Progenitor cell of endocrine pancreas (in vitro differentiated cells): ENCODE results near the gene STX4. TPM values are rescaled to one million over a fixed set of nuclear protein-coding genes. Genes with fewer than 3 reads are reported as not detected.

ENCODE experiments used
- DNase-seq: peaks from one replicate; pipeline ENCODE4 v3.0.0; 2021; ENCODE audit warnings: low spot score; ENCODE audit not compliant: unreplicated experiment
- H3K27ac Mint-ChIP-seq: 2 replicates; pipeline ENCODE4 v1.8.0; 2021; ENCODE audit warnings: mild to moderate bottlenecking, moderate library complexity, mixed read lengths
- H3K27me3 Mint-ChIP-seq: 2 replicates; pipeline ENCODE4 v1.8.0; 2021; ENCODE audit warnings: mixed read lengths
- H3K36me3 Mint-ChIP-seq: 2 replicates; pipeline ENCODE4 v1.8.0; 2022; ENCODE audit warnings: mixed read lengths; ENCODE audit not compliant: insufficient read depth
- H3K4me1 Mint-ChIP-seq: 2 replicates; pipeline ENCODE4 v1.8.0; 2021; ENCODE audit warnings: low read depth, mixed read lengths
- H3K4me3 Mint-ChIP-seq: 2 replicates; pipeline ENCODE4 v1.8.0; 2021; ENCODE audit warnings: low read depth, mild to moderate bottlenecking, moderate library complexity, mixed read lengths
- H3K9me3 Mint-ChIP-seq: 2 replicates; pipeline ENCODE4 v1.8.0; 2021; ENCODE audit warnings: low read depth, mixed read lengths
- CTCF ChIP-seq: fragments of 200-600 bp; sonication (generic); IDR thresholded peaks from one replicate; pipeline ENCODE4 v1.5.0; 2021; ENCODE audit warnings: antibody characterized with exemption, mild to moderate bottlenecking; ENCODE audit not compliant: unreplicated experiment
- total RNA-seq: library from RNA; stranded (reverse); gene quantifications from 2 replicates; pipeline ENCODE4 v1.2.1, GENCODE V29; 2021

The STX4 gene
- total RNA-seq, 1 donor from 2014 or later, result 50.3 TPM

- TF ChIP-seq CTCF, result no peak
- Mint-ChIP-seq H3K4me1 (peaks cover 7% of the 10 kb centered on the region), H3K27ac (no peak overlapping the region), H3K4me3 (no peak overlapping the region), H3K9me3 (no peaks in the 10 kb centered on the region), H3K27me3 (no peaks in the 10 kb centered on the region), H3K36me3 (peaks cover 4% of the 10 kb centered on the region)
- no peak for DNase-seq
Observed at GRCh38 chr16:31078597-31079341, 45.4 kb downstream of the STX4 start.

GRCh38 chr16:31079342-31079944 lies 46.1 kb downstream of the STX4 start:
- Mint-ChIP-seq H3K36me3 (peaks cover 4% of the 10 kb centered on the region), H3K4me3 (no peak overlapping the region), H3K27ac (no peak overlapping the region), H3K9me3 (no peaks in the 10 kb centered on the region), H3K27me3 (no peaks in the 10 kb centered on the region), H3K4me1 (peaks cover 6% of the 10 kb centered on the region)
- no peak for DNase-seq
- no peak for TF ChIP-seq CTCF

GRCh38 chr16:31080035-31080629 lies 46.8 kb downstream of the STX4 start:
- no peaks in the 10 kb centered on the region for H3K27me3 Mint-ChIP-seq
- H3K36me3 Mint-ChIP-seq, result peaks cover 4% of the 10 kb centered on the region
- H3K9me3 Mint-ChIP-seq, result no peaks in the 10 kb centered on the region
- no peak overlapping the region for H3K4me3 Mint-ChIP-seq
- DNase-seq, result no peak
- H3K4me1 Mint-ChIP-seq, result no peaks in the 10 kb centered on the region
- no peak for TF ChIP-seq CTCF
- no peak overlapping the region for H3K27ac Mint-ChIP-seq

GRCh38 chr16:31080756-31081419 lies 47.5 kb downstream of the STX4 start:
- Mint-ChIP-seq H3K36me3 (peaks cover 4% of the 10 kb centered on the region), H3K27ac (no peak overlapping the region), H3K4me1 (no peaks in the 10 kb centered on the region), H3K27me3 (no peaks in the 10 kb centered on the region), H3K9me3 (no peaks in the 10 kb centered on the region), H3K4me3 (no peak overlapping the region)
- TF ChIP-seq CTCF, result no peak
- no peak for DNase-seq
